Activated CD4-positive, alpha-beta memory T cell treated with anti-CD3 and anti-CD28 coated beads, Interleukin-2, amount 10 ng/mL, durations not matched to agents 7 days and 5 days (primary cell): ENCODE measurements around the gene CSNK2B. TPM values are rescaled to one million over a fixed set of nuclear protein-coding genes. Genes with fewer than 3 reads are reported as not detected.

Experiments
- CTCF ChIA-PET: fragments of 350-600 bp; sonication (Branson Sonifier 250); formaldehyde crosslinking; loops from one replicate; lab custom pipeline; 2021; ENCODE audit warnings: antibody characterized with exemption, inconsistent platforms; lab: Charles Lee
- POLR2A ChIA-PET: fragments of 350-600 bp; sonication (Branson Sonifier 250); formaldehyde crosslinking; loops from one replicate; lab custom pipeline; 2021; ENCODE audit warnings: antibody characterized with exemption; lab: Charles Lee
- DNase-seq: peaks from one replicate; pipeline ENCODE4 v3.0.0-alpha.2; 2020
- H3K27ac Mint-ChIP-seq: one replicate; pipeline ENCODE4 v1.8.0; 2021; ENCODE audit warnings: mild to moderate bottlenecking, mixed read lengths
- H3K27me3 Mint-ChIP-seq: one replicate; pipeline ENCODE4 v1.8.0; 2021; ENCODE audit warnings: mixed read lengths
- H3K36me3 Mint-ChIP-seq: one replicate; pipeline ENCODE4 v1.8.0; 2021; ENCODE audit warnings: low read depth, mixed read lengths
- H3K4me1 Mint-ChIP-seq: one replicate; pipeline ENCODE4 v1.8.0; 2021; ENCODE audit warnings: mixed read lengths
- H3K4me3 Mint-ChIP-seq: one replicate; pipeline ENCODE4 v1.8.0; 2021; ENCODE audit warnings: mild to moderate bottlenecking, mixed read lengths
- H3K9me3 Mint-ChIP-seq: one replicate; pipeline ENCODE4 v1.8.0; 2021; ENCODE audit warnings: mixed read lengths
- total RNA-seq, 2 experiments: library from RNA; stranded (reverse); gene quantifications; one replicate each; pipeline ENCODE4 v1.2.3, GENCODE V29; 2021

The CSNK2B gene
- total RNA-seq, 2 experiments from 2014 or later, result 199 to 212 TPM

DNA sequence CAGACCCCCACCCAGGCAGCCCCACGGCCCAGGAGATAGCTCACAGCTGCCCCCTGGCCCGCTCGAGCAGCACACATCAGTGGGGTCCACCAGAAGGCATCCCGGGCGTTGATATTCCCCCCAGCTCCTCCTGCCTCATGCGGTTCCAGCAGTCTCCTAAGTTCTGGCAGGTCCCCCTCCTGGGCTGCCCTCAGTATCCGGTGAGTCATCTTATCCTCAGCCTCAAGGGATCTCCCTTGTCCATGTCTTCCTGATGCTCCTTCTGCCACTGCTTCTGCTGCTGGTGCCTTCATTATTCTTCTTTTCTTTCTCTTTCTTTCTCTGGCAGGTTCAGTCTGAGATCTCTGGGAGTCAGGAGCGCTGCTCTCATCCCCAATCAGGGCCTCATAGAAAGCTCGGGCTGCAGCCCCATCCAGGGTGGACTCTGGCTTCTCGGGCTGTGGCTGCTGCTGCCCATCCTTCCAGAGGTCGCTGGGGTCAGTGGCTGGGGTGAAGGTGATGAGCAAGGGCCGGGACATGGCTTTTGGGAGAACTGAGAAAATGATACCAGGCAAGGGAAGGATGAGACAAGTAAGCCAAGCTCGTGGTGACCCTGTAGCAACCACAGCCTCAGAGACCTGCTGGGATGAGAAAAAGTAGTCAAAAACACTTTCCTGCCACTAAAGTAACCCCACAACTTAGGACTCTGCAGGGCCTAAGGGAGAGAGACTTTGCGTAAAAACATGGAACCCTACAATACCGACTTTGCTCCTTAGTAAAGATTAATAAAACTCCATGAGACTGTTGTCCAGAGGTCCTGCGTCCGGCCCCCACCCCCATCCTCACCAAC is 1.7 kb upstream of the CSNK2B start:
- peak; percentile 36 for DNase-seq
- Mint-ChIP-seq H3K4me3 (peak overlapping the region; percentile 86), H3K36me3 (peaks cover 89% of the 10 kb centered on the region), H3K4me1 (peaks cover 82% of the 10 kb centered on the region), H3K27ac (peak overlapping the region; percentile 89), H3K27me3 (no peaks in the 10 kb centered on the region), H3K9me3 (no peaks in the 10 kb centered on the region)
- POLR2A ChIA-PET, result interaction anchor here (0.6 to 8.1 kb wide), 42 partner anchors 11 to 1308 kb away, joined by 3 to 278 read pairs (median 4); partner anchors contain the start of genes ABHD16A, APOM, BAG6 and CLIC1
- CTCF ChIA-PET, result interaction anchor here (0.5 to 2.6 kb wide), 11 partner anchors 12 to 265 kb away, joined by 3 to 19 read pairs (median 5); partner anchors contain the start of genes BAG6, HSPA1B, LTB and NEU1

DNA sequence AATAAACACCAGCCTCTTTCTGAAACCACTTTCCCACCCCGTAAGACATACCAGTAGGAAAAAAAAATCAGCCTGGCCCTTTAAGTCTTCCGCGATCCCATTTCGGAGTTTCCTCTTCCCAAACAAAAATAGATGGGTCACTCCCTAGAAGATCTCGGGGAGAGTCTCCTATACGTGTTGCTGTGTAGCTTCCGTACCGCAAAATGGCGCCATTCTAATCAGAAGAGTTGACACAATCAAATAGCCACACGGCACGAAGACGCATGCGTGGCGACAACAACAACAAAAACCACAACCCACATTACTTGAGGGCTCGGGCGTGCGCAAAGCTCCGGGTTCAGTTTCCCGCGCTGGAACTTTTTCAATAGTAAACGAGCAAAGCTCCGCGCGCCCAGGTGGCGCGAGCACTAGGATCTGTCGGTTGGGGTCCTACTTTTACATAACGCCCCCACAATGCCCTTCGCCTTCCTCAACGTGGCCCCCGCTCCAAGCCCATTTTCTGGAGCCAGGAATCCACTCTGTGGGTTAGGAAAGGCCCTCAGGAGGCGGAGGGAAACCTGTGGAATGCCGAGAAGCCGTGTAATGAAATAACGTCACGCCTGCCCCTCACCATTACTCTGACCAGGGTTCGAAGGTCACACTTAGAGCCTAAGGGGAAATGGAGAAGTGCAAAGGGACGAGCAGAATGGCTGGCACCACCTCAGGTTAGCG is 935 bp upstream of the CSNK2B start, which contains the start of gene GPANK1:
Gene GPANK1, minus strand, starts transcription at position 208 of the 711 bp plus-strand sequence. CDS start 519 bp downstream, outside the sequence.
- H3K4me3 Mint-ChIP-seq, result peak within 1 kb of the TSS; percentile 86
- H3K27me3 Mint-ChIP-seq, result no peaks in the 10 kb centered on the region
- peaks cover 75% of the 10 kb centered on the region for H3K4me1 Mint-ChIP-seq
- H3K9me3 Mint-ChIP-seq, result no peaks in the 10 kb centered on the region
- H3K36me3 Mint-ChIP-seq, result peaks cover 90% of the 10 kb centered on the region
- H3K27ac Mint-ChIP-seq, result peak within 1 kb of the TSS; percentile 89
- POLR2A ChIA-PET, result interaction anchor here (0.6 to 8.1 kb wide), 39 partner anchors 11 to 1307 kb away, joined by 3 to 278 read pairs (median 5); partner anchors contain the start of genes ABHD16A, APOM, BAG6 and CLIC1
- CTCF ChIA-PET, result interaction anchor here (0.5 to 2.6 kb wide), 9 partner anchors 12 to 351 kb away, joined by 3 to 19 read pairs (median 5); partner anchors contain the start of genes BAG6, HSPA1B and NEU1
- peak; percentile 94 for DNase-seq

DNA sequence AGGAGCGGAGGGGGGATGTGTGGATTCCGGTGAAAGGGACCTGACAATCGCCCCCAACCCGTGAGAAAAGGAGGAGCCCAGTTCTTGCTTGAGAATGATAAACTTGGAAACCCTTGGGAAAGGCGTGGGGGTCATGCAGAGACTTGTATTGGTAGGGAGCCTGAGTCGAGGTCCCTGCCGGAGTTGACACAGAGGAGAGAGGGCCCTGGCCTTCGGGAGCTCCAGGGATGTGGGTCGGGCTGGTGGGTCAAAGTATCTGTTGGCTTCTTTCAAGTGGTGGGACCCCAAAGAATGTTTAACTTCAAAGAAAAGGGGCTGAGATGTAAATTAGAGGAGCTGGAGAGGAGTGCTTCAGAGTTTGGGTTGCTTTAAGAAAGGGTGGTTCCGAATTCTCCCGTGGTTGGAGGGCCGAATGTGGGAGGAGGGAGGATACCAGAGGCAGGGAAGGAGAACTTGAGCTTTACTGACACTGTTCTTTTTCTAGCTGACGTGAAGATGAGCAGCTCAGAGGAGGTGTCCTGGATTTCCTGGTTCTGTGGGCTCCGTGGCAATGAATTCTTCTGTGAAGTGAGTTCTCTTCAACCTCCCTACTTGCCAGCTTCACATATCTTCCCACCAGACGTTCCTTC is 571 bp downstream of the CSNK2B start:
- Mint-ChIP-seq H3K36me3 (peaks cover 92% of the 10 kb centered on the region), H3K27ac (peak overlapping the region; percentile 89), H3K4me1 (peaks cover 67% of the 10 kb centered on the region), H3K27me3 (no peaks in the 10 kb centered on the region), H3K9me3 (no peaks in the 10 kb centered on the region), H3K4me3 (peak overlapping the region; percentile 86)
- CTCF ChIA-PET, result interaction anchor here (0.8 to 1.7 kb wide), 8 partner anchors 23 to 223 kb away, joined by 3 to 7 read pairs (median 3); partner anchors contain the start of genes ABHD16A, HSPA1B, NEU1 and VARS1
- no peak for DNase-seq
- POLR2A ChIA-PET, result interaction anchor here (0.8 to 8.1 kb wide), 15 partner anchors 9 to 305 kb away, joined by 3 to 278 read pairs (median 5); partner anchors contain the start of genes ABHD16A, APOM, BAG6 and CLIC1

DNA sequence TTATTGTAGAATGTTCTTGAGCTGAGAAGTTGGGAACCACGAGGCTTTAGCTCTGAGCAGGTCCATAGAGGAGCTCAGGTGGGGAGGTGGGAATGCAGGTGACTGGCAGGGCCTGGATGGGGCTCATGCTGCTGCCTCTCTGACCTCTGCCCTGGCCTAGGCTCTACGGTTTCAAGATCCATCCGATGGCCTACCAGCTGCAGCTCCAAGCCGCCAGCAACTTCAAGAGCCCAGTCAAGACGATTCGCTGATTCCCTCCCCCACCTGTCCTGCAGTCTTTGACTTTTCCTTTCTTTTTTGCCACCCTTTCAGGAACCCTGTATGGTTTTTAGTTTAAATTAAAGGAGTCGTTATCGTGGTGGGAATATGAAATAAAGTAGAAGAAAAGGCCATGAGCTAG is 3.8 kb downstream of the CSNK2B start, which contains the start of gene LY6G5B:
Gene LY6G5B, plus strand, starts transcription at position 301 of the 400 bp plus-strand sequence. CDS start 975 bp downstream, outside the sequence.
- ChIA-PET POLR2A (interaction anchor here (3.1 kb wide), 1 partner anchor 17 kb away, joined by 12 read pairs; the partner anchor contains the start of gene BAG6), CTCF (interaction anchor here (1.0 kb wide), 1 partner anchor 10 kb away, joined by 4 read pairs; no protein-coding TSS in a partner anchor)
- peaks cover 81% of the 10 kb centered on the region for H3K36me3 Mint-ChIP-seq
- no peak within 1 kb of the TSS for H3K4me3 Mint-ChIP-seq
- peaks cover 37% of the 10 kb centered on the region for H3K4me1 Mint-ChIP-seq
- H3K27me3 Mint-ChIP-seq, result no peaks in the 10 kb centered on the region
- no peak for DNase-seq
- H3K27ac Mint-ChIP-seq, result peak within 1 kb of the TSS; percentile 10
- no peaks in the 10 kb centered on the region for H3K9me3 Mint-ChIP-seq

DNA sequence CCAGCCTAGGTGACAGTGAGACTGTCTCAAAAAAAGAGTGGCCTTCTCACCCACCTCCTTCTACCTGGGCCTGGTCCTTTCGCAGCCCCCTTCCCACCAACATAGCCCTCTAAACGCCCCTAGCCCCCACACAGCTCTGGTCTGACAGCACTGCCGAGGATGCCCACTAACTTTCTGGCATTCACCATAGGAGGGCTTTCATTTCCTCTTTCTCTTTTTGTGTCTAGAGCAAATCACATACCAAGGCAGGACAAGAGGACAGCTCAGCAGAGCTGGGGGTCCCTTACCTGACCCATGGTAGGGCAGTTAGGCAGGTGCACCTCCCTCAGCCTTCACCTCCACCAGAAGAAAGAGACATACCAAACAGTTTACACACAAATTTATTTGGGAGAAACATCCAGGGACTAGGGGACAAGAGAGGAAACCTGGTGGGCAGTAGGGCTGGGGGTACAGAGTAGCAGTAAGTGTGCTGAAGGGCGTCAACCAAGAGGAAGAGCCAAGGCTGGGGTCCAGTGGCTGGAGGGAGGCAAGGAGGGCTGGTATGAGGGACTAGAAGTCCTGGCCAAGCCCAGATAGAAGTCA is 10.5 kb downstream of the CSNK2B start:
- Mint-ChIP-seq H3K4me1 (peaks cover 34% of the 10 kb centered on the region), H3K4me3 (no peak overlapping the region), H3K36me3 (peaks cover 22% of the 10 kb centered on the region), H3K27me3 (no peaks in the 10 kb centered on the region), H3K27ac (no peak overlapping the region), H3K9me3 (no peaks in the 10 kb centered on the region)
- POLR2A ChIA-PET, result no interaction called here
- no peak for DNase-seq
- CTCF ChIA-PET, result no interaction called here

DNA sequence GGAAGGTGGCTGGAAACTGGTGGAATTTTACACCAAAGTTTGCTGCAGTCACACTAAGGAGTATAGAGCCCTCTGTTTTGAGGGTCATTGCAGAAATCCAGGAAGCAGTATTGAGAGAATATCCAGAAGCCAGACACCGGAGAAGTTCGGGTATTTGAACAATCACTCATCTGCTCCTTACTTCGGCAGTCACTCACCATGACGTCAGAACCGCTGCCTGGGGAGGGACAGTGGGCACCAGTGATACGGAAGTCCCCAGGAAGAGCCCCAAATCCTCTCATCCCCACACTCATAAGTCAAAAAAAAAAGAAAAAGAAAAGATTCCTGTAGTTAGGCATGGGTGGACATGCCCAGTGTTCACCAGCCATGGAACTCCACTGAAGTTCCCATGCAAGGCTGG is 11.0 kb downstream of the CSNK2B start:
- no peaks in the 10 kb centered on the region for H3K27me3 Mint-ChIP-seq
- H3K4me1 Mint-ChIP-seq, result peaks cover 38% of the 10 kb centered on the region
- no peak overlapping the region for H3K4me3 Mint-ChIP-seq
- H3K27ac Mint-ChIP-seq, result no peak overlapping the region
- CTCF ChIA-PET, result no interaction called here
- H3K36me3 Mint-ChIP-seq, result peaks cover 17% of the 10 kb centered on the region
- no peaks in the 10 kb centered on the region for H3K9me3 Mint-ChIP-seq
- POLR2A ChIA-PET, result no interaction called here
- no peak for DNase-seq

DNA sequence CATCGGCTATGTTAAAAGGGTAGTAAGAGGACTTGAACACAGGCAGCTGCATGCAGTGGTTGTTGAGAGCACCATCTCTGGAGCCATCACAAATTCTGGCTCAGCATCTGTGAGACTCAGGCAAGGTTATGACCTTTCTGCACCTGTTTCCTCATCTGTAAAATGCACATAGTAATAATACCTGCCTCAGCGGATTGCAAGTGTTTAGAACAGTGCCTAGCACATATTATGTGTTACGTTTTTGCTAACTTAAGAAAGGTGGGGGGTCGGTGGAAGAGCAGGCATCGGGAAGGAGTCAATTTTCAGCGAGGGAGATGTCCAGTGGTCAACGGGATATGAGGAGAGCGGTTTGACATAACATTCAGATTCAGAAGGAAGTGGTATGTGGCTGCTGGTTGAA is 12.1 kb downstream of the CSNK2B start:
- Mint-ChIP-seq H3K27me3 (no peaks in the 10 kb centered on the region), H3K27ac (no peak overlapping the region), H3K36me3 (peaks cover 8% of the 10 kb centered on the region), H3K9me3 (no peaks in the 10 kb centered on the region), H3K4me3 (no peak overlapping the region), H3K4me1 (peaks cover 38% of the 10 kb centered on the region)
- POLR2A ChIA-PET, result interaction anchor here (1.3 to 1.6 kb wide), 2 partner anchors 10 to 16 kb away, joined by 4 read pairs; no protein-coding TSS in a partner anchor
- CTCF ChIA-PET, result interaction anchor here (0.6 to 1.8 kb wide), 3 partner anchors 25 to 152 kb away, joined by 3 to 4 read pairs (median 3); no protein-coding TSS in a partner anchor
- no peak for DNase-seq

DNA sequence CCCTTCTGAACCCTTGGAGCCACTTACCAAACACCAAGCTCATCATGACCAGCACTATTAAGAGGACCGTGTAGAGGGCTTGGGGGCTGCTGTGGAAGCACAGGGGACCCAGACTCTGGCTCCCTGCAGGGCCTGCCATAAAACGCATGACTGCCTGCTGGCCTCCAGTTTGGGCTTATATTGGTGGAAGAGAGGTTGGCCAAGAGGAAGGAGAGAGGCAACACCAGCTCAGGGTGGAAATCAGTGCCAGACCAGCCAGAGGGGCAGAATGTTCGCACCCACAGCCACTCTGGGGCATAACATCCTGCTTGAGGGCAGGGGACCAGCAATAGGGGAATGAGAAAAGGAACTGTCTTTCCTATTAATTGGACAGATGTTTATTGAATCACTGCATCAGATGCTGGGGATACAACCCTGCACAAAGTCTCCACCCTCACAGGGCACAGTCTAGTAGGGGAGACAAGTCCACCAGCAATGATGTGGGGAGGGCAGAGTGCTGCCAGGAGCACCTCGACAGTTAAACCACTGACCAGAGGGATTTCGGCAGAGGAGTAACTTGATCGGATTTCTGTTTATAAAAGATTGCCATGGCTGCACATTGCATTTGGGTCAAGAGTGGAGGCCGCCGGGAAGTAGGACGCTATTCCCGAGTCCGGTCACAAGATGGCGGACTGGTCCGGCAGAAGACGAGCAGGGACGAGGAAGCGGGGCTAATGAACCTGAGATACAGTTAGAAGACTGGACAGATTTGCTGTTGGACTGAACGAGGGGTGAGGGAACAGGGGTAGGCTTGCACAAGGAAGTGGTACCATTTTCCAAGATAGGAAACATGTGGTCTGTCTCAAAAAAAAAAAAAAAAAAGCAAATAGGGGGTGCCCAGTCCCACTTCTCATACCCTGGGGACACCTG is 14.6 kb downstream of the CSNK2B start, which contains the start of gene LY6G5C:
Gene LY6G5C, minus strand, starts transcription at position 842 of the 909 bp plus-strand sequence. Its CDS starts 694 bp downstream, at position 148.
- CTCF ChIA-PET, result interaction anchor here (0.5 to 2.1 kb wide), 14 partner anchors 10 to 250 kb away, joined by 3 to 11 read pairs (median 4); partner anchors contain the start of genes LY6G5B and NEU1
- peak within 1 kb of the TSS; percentile 74 for H3K4me3 Mint-ChIP-seq

DNA sequence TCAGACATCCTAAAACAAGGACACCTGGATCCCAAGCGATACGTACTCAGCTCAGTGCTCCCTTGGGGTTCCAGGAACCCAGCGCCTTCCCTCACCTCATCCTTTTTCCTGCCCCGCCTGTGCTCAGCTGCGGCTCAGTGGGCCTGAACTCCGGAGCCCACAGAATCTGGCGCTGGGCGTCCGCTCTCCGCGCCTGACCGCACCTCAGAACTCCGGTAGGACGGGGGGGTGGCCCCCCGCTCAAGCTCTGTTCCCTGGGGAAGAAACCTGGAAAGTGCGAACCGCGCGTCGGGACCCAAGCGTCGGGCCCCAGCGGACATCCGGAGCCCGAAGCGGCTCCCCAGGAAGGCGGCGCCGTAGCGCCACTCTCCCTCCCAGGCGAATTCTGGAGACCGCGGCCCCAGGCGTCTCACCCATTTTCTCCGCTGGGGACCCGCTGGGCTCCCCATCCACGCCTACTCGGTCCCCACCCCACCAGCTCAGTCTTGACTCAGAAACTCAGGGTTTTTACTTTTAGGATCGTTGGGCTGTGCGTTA is 15.3 kb downstream of the CSNK2B start:
- POLR2A ChIA-PET, result interaction anchor here (0.7 to 2.2 kb wide), 9 partner anchors 9 to 132 kb away, joined by 3 to 8 read pairs (median 4); partner anchors contain the start of genes BAG6 and MSH5

More for the DNA sequence above, 14.6 kb downstream of the CSNK2B start, which contains the start of gene LY6G5C:
- no peaks in the 10 kb centered on the region for H3K9me3 Mint-ChIP-seq
- no peaks in the 10 kb centered on the region for H3K27me3 Mint-ChIP-seq
- peaks cover 4% of the 10 kb centered on the region for H3K36me3 Mint-ChIP-seq
- peaks cover 38% of the 10 kb centered on the region for H3K4me1 Mint-ChIP-seq
- peak within 1 kb of the TSS; percentile 46 for H3K27ac Mint-ChIP-seq
- DNase-seq, result peak; percentile 77
- POLR2A ChIA-PET, result interaction anchor here (0.8 to 2.2 kb wide), 9 partner anchors 10 to 132 kb away, joined by 3 to 8 read pairs (median 4); partner anchors contain the start of genes BAG6 and MSH5

DNA sequence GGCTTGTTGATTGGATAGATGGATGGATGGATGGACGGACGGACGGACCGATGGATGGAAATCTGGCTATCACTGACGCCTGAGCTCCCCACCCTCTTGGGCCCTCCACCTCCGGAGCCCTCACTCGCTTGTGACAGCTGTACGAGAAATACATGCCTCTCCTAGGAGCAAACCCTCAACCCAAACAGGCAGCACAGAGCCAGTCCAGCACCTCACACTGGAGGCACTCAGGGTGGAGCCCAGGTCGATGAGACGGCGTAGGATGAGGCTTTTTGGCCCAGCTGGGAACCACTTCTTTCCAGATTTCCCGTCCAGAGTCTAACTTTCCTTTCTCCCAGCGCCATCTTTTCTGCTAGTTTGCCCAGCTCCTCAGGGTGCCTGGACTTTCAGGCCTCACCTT is 17.7 kb downstream of the CSNK2B start:
- no peak overlapping the region for H3K4me3 Mint-ChIP-seq
- CTCF ChIA-PET, result interaction anchor here (1.0 kb wide), 1 partner anchor 86 kb away, joined by 3 read pairs; no protein-coding TSS in a partner anchor
- POLR2A ChIA-PET, result interaction anchor here (1.4 kb wide), 1 partner anchor 12 kb away, joined by 3 read pairs; no protein-coding TSS in a partner anchor
- no peaks in the 10 kb centered on the region for H3K9me3 Mint-ChIP-seq
- H3K36me3 Mint-ChIP-seq, result peaks cover 21% of the 10 kb centered on the region
- no peak for DNase-seq
- H3K27me3 Mint-ChIP-seq, result no peaks in the 10 kb centered on the region
- H3K27ac Mint-ChIP-seq, result no peak overlapping the region
- H3K4me1 Mint-ChIP-seq, result peaks cover 27% of the 10 kb centered on the region

More for the DNA sequence above, 15.3 kb downstream of the CSNK2B start:
- Mint-ChIP-seq H3K4me1 (peaks cover 38% of the 10 kb centered on the region), H3K9me3 (no peaks in the 10 kb centered on the region), H3K27ac (peak overlapping the region; percentile 46), H3K27me3 (no peaks in the 10 kb centered on the region), H3K4me3 (peak overlapping the region; percentile 74), H3K36me3 (peaks cover 9% of the 10 kb centered on the region)
- DNase-seq, result peak; percentile 56
- CTCF ChIA-PET, result interaction anchor here (0.6 to 2.1 kb wide), 9 partner anchors 9 to 182 kb away, joined by 3 to 11 read pairs (median 5); partner anchors contain the start of gene NEU1
